ENCODE results near the gene DRD1. TPM values are rescaled to one million over a fixed set of nuclear protein-coding genes. Genes with fewer than 3 reads are reported as not detected.
"Not testable (repeated sequence)": the region's sequence is repeated elsewhere in the genome, so short reads cannot be mapped to it uniquely, and the experiment has no call there.

Gene DRD1
- total RNA-seq, 1 donor from 2014 or later = 18.3 TPM

DNA sequence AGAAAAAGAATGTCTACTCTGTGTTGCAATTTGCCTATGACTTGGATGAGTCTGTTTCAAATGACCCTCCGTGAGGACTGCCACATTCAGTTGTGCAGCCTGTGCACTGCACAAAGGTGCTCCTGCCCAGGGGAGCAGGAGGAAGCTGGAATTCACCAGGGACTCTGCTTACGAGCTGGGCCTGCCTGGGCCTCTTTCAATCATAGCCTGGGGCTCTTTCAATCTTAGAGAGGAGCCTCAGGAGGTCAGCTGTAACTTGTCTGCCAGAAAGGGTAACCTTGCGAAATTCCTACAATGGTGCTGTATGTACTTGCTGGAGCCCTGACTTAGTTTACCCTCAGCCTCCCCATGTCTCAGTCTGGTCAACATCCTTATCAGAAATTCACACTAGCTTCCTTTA, 25.9 kb upstream of the DRD1 start:
- FAIRE-seq (no peak), DNase-seq (ENCODE audit: low spot score in 2 of 2) (no peak)

DNA sequence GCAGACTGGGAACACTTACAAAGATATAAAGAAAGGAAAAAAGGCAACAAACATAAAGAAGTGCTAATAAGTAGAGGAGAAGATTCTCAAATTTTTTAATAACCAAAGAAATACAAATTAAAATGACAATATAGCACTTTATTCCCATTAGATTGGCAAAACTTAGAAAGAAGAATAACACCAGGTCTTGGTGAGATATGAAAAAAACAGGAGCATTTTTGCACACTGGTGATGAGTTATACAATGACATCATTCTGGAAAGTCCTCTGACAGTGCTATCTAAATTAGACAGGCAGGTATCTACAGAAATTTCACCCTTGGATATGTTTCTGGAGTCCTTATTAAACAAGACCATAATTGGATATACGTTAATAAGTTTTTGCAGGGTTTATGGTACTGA, 24.9 kb upstream of the DRD1 start:
- FAIRE-seq (no peak), DNase-seq (ENCODE audit: low spot score in 2 of 2) (no peak)

DNA sequence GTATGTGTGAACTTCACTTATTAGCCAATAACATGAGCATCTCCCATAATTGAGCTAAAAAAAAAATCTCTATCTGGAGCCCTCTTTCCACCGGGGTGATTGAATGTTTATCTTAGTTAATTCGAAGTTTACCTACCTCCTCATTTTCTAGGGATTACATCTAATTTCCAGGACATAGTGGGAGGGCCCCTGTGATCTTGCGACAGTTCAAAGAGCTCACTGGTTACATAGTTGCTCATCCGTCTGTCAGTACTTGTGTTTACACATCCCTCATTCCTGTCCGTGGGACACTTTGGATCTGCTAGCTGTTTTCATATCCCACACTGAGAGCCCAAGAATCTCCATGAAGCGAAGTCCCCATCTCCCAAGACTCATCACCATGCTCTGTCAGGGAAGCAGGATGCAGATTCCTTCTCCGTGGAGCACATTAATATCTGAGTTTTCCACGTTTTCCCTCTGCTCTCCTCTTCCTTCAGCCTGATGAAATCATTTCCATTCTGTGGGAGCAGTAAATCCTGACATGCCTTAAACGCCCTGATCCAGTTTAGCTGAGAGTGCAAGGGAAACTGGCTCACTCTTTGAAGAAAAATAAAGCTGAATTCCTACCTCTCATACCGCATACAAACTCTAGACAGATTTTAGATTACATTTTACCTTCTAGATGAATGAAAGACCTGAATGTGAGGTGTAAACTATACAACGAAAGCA, 24.2 kb upstream of the DRD1 start:
- DNase-seq (ENCODE audit: low spot score in 2 of 2) = no peak
- FAIRE-seq = no peak

DNA sequence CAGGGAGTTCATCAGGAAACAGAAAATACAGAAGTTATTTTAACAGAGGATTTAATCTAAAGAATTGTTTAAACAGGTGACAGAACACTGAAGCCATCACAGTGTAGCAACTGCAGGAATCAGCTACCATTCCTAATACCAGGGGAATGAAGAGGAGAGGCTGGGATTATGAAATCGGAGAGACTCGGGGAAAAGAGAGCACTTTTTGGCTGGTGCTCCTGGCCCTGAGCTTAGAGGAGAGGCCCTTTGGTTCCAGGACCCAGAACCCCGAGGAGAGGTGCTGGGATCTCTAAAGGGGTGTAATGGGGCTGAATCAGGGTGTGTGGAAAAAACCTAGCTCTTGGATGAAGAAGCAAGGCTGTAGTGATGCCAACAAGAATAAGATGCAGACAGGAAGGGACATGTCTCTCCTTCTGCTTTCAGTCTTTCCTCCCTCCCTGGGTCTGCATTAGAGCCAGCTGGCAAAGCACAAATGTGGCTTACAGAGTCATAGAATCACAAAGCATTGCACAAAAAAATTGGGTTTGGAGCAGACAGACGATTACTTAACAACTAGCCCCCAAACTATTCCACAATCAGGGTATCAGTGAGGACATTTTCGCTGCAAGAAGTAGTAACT, 22.8 kb upstream of the DRD1 start:
- FAIRE-seq (no peak), DNase-seq (ENCODE audit: low spot score in 2 of 2) (no peak)

DNA sequence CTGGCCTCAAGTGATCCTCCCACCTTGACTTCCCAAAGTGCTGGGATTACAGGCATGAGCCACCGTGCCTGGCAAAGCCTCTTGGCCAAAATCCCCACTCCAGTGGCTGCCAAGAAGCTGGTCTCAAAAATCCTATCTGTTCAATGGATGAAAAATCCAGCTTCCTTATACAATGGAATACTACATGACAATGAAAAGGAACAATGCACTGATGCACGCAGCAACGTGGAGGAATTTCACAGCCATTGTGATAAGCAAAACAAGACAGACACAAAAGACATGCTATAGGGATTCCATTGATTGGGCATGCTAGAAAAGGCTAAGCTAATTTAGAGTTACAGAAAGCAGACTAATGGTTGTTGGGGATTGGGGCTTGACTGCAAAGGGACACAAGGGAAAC, 21.3 kb upstream of the DRD1 start:
- DNase-seq (ENCODE audit: low spot score in 2 of 2) (no peak), FAIRE-seq (no peak)

DNA sequence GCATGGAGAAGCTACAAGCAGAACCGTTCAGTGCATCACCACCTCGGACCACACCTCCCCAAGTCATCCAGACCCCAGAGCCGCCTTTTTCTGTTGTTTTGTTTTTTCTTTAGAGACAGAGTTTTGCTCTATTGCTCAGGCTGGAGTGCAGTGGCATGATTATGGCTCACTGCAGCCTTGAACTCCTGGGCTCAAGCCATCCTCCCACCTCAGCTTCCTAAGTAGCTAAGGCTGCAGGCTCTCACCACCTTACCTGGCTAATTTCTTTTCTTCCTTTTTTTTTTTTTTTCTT, 20.9 kb upstream of the DRD1 start:
- DNase-seq (ENCODE audit: low spot score in 2 of 2) (no peak), FAIRE-seq (no peak)

DNA sequence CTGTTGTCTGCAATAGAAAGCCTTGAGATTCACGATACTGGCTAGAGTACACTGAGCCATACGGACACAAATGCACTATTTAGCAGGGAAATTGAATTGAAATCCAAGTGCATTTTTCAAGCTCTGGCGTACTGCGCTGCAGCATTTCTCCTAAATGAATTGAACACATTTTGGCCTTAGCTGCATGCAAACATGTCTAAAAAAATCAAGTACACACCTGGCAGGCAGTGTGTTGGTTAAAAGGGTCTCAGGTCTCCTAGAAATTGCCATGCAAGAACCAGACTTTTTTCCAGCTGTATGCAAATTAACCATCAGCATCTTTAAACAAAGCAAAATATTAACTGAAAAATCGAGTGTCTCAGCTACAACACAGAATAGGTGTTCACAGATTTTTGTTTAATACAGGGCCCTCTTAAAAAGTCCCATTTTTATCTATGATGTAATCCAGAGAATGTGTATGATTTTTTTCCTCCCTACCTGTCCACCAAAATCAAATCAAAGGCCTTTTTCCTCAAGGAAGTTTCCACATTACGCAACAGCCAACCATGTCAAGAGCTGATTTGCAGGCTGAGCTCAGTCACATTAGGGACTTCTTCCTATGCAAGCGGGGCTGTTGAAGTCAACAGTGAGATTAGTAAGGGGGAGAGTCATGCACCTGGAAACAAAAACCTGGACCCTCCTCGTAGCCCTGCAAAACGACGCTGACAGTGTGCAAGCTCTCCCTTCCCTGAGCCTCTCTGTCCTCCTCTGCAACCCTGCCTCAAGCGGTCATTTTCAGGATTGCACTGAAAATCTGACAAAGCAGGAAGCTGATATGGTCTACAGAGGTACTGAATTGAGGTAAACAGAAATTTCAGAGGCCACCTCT, 20.3 kb upstream of the DRD1 start:
- no peak for DNase-seq (ENCODE audit: low spot score in 2 of 2)
- FAIRE-seq = no peak

DNA sequence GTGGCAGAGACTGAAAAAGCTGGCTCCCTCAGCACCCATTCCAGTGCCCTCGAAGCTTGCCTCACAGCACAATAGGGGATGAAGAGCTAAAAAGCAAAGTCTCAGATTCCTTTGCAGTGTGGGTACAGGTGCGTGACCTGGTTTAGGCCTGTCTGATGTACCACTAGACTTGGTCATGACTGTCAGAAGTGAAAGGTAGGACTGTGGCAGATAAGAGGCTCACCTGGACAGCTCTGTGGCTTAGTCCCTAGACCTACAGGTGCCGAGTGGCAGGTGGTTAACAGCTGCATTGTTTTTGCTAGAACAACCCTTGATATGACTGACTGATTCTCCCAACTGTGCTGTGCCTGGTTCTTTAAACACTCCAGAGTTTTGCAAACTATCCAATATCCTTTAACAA, 19.7 kb upstream of the DRD1 start:
- FAIRE-seq (no peak), DNase-seq (ENCODE audit: low spot score in 2 of 2) (no peak)

DNA sequence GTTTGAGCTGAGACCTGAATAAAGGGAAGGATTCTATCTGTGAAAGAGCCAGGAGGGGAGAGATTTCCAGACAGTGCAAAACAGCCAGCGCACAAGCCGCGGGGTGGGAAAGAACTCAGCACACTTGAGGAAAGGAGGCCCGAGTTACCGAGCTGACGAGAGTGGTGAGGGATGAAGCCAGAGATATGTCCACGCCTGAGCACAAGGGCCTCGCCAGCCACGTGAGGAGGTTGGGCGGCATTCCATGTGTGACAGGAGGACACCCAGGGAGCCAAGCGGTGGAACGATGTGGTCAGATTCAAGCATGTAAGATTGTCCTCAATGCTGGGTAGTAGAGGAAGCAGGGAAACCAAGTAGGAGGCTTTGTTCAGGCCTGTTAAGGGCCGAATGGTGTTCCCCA, 17.4 kb upstream of the DRD1 start:
- FAIRE-seq (no peak), DNase-seq (ENCODE audit: low spot score in 2 of 2) (no peak)

DNA sequence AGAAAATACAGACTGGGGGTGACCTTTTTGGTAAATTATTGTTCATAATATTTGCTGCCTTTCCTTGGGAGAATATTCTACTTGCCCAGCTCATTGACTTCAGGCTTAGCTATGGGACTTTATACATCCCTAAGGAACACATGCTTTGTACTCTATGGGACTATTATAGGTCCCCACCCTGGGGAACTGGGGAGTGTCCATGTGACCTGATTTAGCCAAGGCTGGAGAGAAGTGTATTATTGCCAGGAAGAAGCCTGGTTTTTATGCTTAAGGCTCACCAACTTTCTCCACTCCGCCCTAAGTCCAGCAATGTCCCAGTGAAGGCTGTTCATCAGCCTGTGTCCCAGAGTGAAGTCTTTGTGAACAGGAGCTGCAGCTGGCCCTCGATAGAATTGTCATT, 16.6 kb upstream of the DRD1 start:
- DNase-seq (ENCODE audit: low spot score in 2 of 2) (no peak), FAIRE-seq (no peak)

DNA sequence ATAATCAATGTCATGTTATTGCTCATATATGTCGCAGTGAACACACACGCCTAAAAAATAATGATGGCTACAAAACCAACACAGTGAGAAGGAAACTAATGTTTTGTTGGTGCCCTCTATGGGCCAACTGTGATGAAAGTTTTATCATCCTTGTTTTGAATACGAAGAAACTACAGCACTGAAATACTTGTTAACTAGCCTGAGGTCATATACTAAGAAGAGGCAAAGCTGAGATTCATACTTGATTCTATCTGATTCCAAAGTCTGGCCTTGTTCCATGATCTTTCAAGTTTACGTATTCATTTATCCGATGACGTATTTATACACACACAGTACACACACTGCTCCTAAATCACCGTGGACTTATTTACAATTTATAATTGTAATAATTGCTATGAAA, 16.1 kb upstream of the DRD1 start:
- no peak for DNase-seq (ENCODE audit: low spot score in 2 of 2)
- no peak for FAIRE-seq

DNA sequence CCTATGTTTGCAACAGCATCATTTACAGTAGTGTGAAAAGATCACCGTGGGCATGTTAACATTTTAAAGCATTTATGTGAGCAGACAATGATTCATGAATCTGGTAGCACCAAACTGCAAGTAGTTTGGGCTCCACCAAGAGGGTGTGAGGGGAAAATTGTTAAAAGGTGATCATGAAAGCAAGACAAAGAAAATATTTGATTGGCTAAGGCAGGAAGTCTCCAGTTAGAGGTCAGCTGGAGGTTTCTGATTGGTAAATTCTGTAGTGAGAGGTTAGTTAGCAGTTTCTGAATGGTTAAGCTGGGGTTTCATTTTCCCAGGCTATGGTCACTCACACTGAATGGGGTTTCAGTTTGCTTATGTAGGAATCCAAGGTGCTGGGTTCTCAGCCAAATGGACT, 13.5 kb upstream of the DRD1 start:
- FAIRE-seq (no peak), DNase-seq (ENCODE audit: low spot score in 2 of 2) (no peak)

DNA sequence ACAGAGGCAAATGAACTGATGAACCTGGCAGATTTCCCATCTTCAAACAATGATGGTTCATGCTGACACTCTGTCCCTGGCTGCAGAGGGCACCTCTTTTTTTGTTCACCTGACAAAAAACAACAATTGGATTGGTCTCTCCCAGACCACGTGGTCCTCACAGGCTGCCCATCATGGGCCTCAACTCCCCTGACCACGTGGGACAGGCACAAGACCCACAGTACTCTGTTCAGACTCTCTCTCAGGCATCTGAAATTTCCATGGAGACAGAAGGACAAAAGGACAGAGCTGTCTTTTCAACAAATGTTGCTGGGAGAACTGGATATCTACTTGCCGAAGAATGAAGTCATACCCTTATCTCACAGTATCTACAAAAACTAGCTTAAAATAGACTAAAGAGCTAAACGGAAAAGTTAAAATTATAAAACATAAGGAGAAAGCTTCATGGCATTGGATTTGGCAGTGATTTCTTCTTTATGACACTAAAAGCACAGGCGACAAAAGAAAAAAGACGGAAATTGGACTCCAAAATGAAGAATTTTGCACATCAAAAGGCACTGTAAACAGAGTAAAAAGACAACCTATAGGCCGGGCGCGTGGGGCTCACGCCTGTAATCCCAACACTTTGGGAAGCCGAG, 12.2 kb upstream of the DRD1 start:
- FAIRE-seq (no peak), DNase-seq (ENCODE audit: low spot score in 2 of 2) (no peak)

DNA sequence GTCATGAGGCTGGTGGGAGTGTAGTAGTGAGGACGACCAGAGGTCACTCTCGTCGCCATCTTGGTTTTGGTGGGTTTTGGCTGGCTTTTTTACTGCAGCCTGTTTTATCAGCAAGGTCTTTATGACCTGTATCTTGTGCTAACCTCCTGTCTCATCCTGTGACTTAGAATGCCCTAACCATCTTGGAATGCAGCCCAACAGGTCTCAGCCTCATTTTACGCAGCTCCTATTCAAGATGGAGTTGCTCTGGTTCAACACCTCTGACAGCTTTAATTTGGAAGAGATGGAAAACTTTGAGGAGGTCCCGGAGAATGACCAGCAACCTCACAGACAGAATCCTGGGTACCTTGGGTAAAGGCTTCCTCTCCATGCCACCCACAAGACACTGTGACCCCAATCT, 10.4 kb upstream of the DRD1 start:
- DNase-seq (ENCODE audit: low spot score in 2 of 2); FAIRE-seq: not testable (repeated sequence)

DNA sequence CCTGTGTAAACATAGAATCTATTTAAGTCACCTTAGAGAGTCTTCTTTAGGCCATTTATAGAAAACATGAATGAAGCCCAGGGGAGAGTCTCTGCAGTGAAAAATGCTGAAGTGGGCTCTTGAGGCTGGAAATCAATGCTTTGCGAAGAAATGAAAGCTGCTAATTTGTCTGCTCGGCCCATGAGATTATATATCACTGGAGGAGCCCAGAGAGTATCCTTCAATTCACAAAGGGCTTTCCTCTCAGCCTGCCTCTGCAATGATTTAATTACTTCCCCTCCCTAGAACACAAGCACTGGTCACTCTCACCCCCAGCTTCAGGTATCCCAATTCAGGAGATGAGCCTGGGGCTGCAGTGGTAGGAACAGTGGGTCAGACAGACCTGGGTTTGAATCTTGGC, 8.2 kb upstream of the DRD1 start:
- FAIRE-seq (no peak), DNase-seq (ENCODE audit: low spot score in 2 of 2) (no peak)

DNA sequence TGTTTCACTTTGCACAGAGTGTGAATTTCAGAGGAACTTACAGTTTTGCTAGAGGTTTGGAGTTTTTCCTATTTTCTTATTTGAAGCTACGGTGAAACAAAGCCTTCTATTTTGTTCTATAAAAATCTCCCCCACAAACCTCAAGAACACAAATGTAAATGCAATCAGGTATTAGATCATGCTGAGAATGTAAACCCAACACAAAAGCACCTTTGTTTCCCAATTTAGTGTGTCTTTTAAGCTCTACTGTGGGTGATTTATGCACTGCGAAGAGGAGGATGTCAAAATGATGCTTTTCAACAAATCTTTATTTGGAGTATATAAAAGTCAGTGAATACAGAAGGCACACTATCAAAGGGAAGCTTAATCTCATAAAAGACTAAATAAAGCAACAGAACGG, 4.3 kb upstream of the DRD1 start:
- DNase-seq (ENCODE audit: low spot score in 2 of 2) (no peak), FAIRE-seq (no peak)

DNA sequence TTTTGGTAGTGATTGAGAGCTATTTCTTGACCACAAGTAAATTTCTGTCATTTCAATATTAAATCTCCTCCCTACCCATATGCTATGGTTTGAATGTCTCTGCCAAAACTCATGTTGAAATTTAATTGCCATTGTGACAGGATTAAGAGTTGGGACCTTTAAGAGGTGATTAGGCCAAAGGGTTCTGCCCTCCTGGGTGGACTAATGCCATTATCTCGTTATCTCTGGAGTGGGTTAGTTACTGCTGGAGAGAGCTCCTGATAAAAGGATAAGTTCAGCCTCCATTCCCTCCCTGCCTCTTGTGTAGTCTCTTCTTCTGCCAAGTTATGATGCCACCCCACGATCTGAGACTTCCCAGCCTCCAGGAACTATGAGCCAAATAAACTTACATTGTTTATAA, 3.6 kb upstream of the DRD1 start:
- FAIRE-seq (no peak), DNase-seq (ENCODE audit: low spot score in 2 of 2) (no peak)

DNA sequence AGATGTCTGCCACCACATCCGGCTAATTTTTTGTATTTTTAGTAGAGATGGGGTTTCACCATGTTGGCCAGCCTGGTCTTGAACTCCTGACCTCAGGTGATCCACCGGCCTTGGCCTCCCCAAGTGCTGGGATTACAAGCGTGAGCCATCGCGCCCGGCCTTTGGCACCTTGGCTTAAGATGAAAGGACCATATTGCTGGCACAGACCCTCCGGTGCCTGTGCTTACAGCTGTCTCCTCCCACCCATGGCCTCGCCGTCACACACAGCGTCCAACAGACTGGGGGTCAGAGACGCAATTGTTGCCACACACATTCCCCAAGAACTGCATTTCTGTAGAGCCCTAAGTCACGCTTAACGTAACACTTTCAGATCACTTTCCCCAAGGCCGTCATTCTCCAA, 2.4 kb upstream of the DRD1 start:
- not testable (repeated sequence) for FAIRE-seq; DNase-seq (ENCODE audit: low spot score in 2 of 2)

DNA sequence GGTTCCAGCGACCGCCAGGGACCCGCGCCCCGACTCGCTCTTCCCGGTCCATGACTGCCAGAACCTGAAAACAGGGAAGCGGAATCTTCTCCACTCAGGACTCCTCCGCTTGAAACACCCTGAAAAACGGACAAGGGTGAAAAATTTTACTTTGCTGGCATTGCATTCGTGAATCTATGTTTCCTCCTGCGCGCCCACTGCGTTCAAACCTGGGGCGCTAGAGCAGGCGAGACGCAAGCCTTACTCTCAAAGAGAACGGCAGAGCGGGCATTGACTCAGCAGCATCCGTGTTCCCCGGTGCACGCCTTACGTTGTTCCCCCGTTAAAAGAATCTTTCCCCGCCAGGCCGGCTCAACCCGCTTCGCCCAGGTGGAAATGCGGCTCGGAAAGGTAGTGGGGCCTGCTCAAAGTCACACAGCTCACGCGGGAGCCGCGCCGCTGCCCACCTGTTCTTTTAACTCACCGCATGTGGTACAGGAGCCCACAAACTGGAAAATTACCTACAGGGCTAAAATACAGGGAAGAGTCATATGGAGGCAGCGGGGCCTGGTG, 999 bp upstream of the DRD1 start:
- no peak for FAIRE-seq
- DNase-seq (ENCODE audit: low spot score in 2 of 2) = no peak

DNA sequence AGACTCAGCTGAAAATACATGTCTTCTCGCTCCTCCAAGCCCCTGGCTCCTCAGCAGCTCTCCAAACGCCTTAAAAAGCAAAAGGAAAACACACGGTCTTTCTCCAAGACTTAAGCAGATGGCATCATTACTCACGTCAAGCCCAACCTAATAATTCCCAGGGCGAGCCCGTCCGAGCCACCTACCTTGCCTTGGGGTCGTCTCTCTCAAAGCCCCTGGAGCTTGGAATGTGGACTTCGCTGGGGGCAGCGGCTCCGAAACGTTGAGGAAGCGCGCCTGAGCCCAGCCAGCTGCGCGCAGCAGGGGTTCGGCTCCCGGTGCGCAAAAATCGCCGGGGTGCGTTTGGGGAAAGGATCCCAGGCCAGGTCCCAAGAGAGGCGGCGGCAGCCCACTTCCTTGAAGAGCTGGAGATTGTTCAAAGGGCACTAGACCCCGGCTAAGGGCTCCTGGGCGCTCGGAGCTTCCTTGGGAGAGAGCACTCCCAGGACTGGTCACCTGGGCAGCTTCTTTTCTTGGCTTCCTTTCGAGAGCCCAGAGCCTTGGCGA, 395 bp downstream of the DRD1 start:
- FAIRE-seq (no peak), DNase-seq (ENCODE audit: low spot score in 2 of 2) (peak in 1 of 2 donors; percentile 42)
